H1 (cell line): ENCODE data around the gene CUX1. TPM values are rescaled to one million over a fixed set of nuclear protein-coding genes. Genes with fewer than 3 reads are reported as not detected.

Experiments used
- CTCF ChIA-PET: fragments of 300-600 bp; sonication (Branson Sonifier 250); formaldehyde crosslinking; loops from one replicate; lab custom pipeline; 2021; ENCODE audit not compliant: partially characterized antibody; lab: Charles Lee
- POLR2A ChIA-PET: fragments of 300-600 bp; sonication (Branson Sonifier 250); formaldehyde crosslinking; loops from one replicate; lab custom pipeline; 2021; ENCODE audit warnings: inconsistent platforms; ENCODE audit not compliant: partially characterized antibody; lab: Charles Lee
- DNase-seq, 2 experiments: peaks; one replicate each; pipeline versions ENCODE4 v3.0.0 to v3.0.0-alpha.2; 2010 to 2022; ENCODE audit warnings: low spot score in 2 of 2, low read depth in 1 of 2, mixed read lengths in 1 of 2
- FAIRE-seq: peaks from 2 replicates; lab custom pipeline; 2011; peaks lifted over from hg19 to GRCh38; lab: Jason Lieb, UNC
- H2AFZ ChIP-seq: 2 replicates; pipeline ENCODE4 v1.8.1; 2012; ENCODE audit warnings: low read length, inconsistent platforms
- H2AK5ac ChIP-seq: 2 replicates; pipeline ENCODE4 v1.6.1; 2013; ENCODE audit warnings: low read depth, low read length
- H2BK120ac ChIP-seq: replicated peaks from 2 replicates; pipeline ENCODE3; 2013; ENCODE audit warnings: low read depth, low read length, inconsistent platforms
- H2BK12ac ChIP-seq: 2 replicates; pipeline ENCODE4 v1.6.1; 2013; ENCODE audit warnings: low read depth, low read length
- H2BK15ac ChIP-seq: 2 replicates; pipeline ENCODE4 v1.6.1; 2013; ENCODE audit warnings: low read length
- H2BK20ac ChIP-seq: 2 replicates; pipeline ENCODE4 v1.6.1; 2013; ENCODE audit warnings: low read length
- H2BK5ac ChIP-seq: 2 replicates; pipeline ENCODE4 v1.6.1; 2013; ENCODE audit warnings: low read depth, low read length
- H3K14ac ChIP-seq: 2 replicates; pipeline ENCODE4 v1.6.1; 2013; ENCODE audit warnings: inconsistent platforms; ENCODE audit not compliant: insufficient read length
- H3K18ac ChIP-seq: 2 replicates; pipeline ENCODE4 v1.6.1; 2013; ENCODE audit warnings: low read length; ENCODE audit errors: extremely low read depth
- H3K23ac ChIP-seq: 2 replicates; pipeline ENCODE4 v1.6.1; 2013; ENCODE audit warnings: inconsistent platforms; ENCODE audit not compliant: insufficient read length
- H3K23me2 ChIP-seq: 2 replicates; pipeline ENCODE4 v1.6.1; 2013; ENCODE audit warnings: low read depth, low read length
- H3K27ac ChIP-seq: 2 replicates; pipeline ENCODE4 v1.6.1; 2011; ENCODE audit warnings: low read depth, low read length, inconsistent platforms
- H3K27me3 ChIP-seq, 4 experiments: replicated peaks in 1 of 4; 1 replicate in 1 of 4; 2 replicates in 3 of 4; pipeline versions ENCODE4 v1.6.1 to v1.8.1; 2011 to 2013; ENCODE audit warnings: low read length in 3 of 4, mild to moderate bottlenecking in 3 of 4, inconsistent platforms in 2 of 4, mixed read lengths in 2 of 4, moderate library complexity in 1 of 4; ENCODE audit not compliant: control insufficient read depth in 3 of 4, insufficient read depth in 3 of 4; ENCODE audit errors: extremely low read depth in 1 of 4
- H3K36me3 ChIP-seq, 4 experiments: 2 replicates each; pipeline versions ENCODE4 v1.6.1 to v1.8.1; 2011 to 2013; ENCODE audit warnings: mild to moderate bottlenecking in 4 of 4, low read length in 3 of 4, moderate library complexity in 2 of 4, control low read depth in 1 of 4, inconsistent platforms in 1 of 4; ENCODE audit not compliant: insufficient read depth in 4 of 4, control insufficient read depth in 2 of 4
- H3K4ac ChIP-seq: replicated peaks from 2 replicates; pipeline ENCODE3; 2013; ENCODE audit warnings: low read length, low read depth, mixed read lengths, inconsistent platforms; ENCODE audit not compliant: insufficient read length
- H3K4me1 ChIP-seq, 4 experiments: replicated peaks in 1 of 4; 1 replicate in 1 of 4; 2 replicates in 3 of 4; pipeline versions ENCODE4 v1.6.1 to v1.8.1; 2011 to 2013; ENCODE audit warnings: low read length in 3 of 4, inconsistent platforms in 2 of 4, mixed read lengths in 1 of 4; ENCODE audit not compliant: insufficient read depth in 4 of 4, control insufficient read depth in 3 of 4
- H3K4me2 ChIP-seq, 2 experiments: 2 replicates each; pipeline versions ENCODE4 v1.6.1 to v1.8.1; 2011 to 2013; ENCODE audit warnings: low read depth in 2 of 2, low read length in 2 of 2, control low read depth in 1 of 2, inconsistent platforms in 1 of 2, mild to moderate bottlenecking in 1 of 2; ENCODE audit not compliant: insufficient read depth in 1 of 2
- H3K4me3 ChIP-seq, 4 experiments: fragments of 200-600, 300-600 bp in 1 of 4; sonication (generic), shearing (Covaris generic), sonication (Bioruptor Twin) in 1 of 4; 2 replicates each; pipeline versions ENCODE4 v1.5.1 to v1.8.1; 2011 to 2016; ENCODE audit warnings: low read length in 4 of 4, low read depth in 3 of 4, control low read depth in 2 of 4, inconsistent platforms in 2 of 4, mild to moderate bottlenecking in 2 of 4, mixed read lengths in 1 of 4, moderate library complexity in 1 of 4; ENCODE audit not compliant: insufficient read depth in 2 of 4; ENCODE audit errors: extremely low read depth in 1 of 4
- H3K56ac ChIP-seq: replicated peaks from 2 replicates; pipeline ENCODE3; 2013; ENCODE audit warnings: low read depth, mild to moderate bottlenecking, mixed read lengths, low read length, inconsistent platforms; ENCODE audit not compliant: insufficient read length
- H3K79me1 ChIP-seq: 2 replicates; pipeline ENCODE4 v1.6.1; 2013; ENCODE audit warnings: low read depth, low read length, control low read depth
- H3K79me2 ChIP-seq, 2 experiments: 2 replicates each; pipeline versions ENCODE4 v1.6.1 to v1.8.1; 2012 to 2013; ENCODE audit warnings: low read length in 2 of 2, mild to moderate bottlenecking in 2 of 2, inconsistent platforms in 1 of 2; ENCODE audit not compliant: insufficient read depth in 2 of 2, control insufficient read depth in 1 of 2
- H3K9ac ChIP-seq, 4 experiments: replicated peaks in 1 of 4; 1 replicate in 1 of 4; 2 replicates in 3 of 4; pipeline versions ENCODE4 v1.6.1 to v1.8.1; 2011 to 2013; ENCODE audit warnings: low read depth in 3 of 4, low read length in 3 of 4, control low read depth in 2 of 4, mild to moderate bottlenecking in 2 of 4, moderate library complexity in 2 of 4, inconsistent platforms in 1 of 4; ENCODE audit errors: extremely low read depth in 1 of 4
- H3K9me3 ChIP-seq, 2 experiments: 2 replicates each; pipeline versions ENCODE4 v1.6.1 to v1.8.1; 2012 to 2013; ENCODE audit warnings: mild to moderate bottlenecking in 2 of 2, moderate library complexity in 2 of 2, control low read depth in 1 of 2, inconsistent platforms in 1 of 2, low read depth in 1 of 2, low read length in 1 of 2, mixed read lengths in 1 of 2; ENCODE audit not compliant: insufficient read depth in 2 of 2
- H4K20me1 ChIP-seq, 2 experiments: replicated peaks in 1 of 2; 2 replicates each; pipeline versions ENCODE3 to v1.8.1; 2011 to 2013; ENCODE audit warnings: inconsistent platforms in 2 of 2, low read length in 2 of 2, mild to moderate bottlenecking in 1 of 2; ENCODE audit not compliant: insufficient read depth in 2 of 2, control insufficient read depth in 1 of 2
- H4K5ac ChIP-seq: 2 replicates; pipeline ENCODE4 v1.6.1; 2013; ENCODE audit warnings: low read length, low read depth, mixed read lengths, inconsistent platforms; ENCODE audit not compliant: insufficient read length
- H4K8ac ChIP-seq: 2 replicates; pipeline ENCODE4 v1.8.0; 2013; ENCODE audit warnings: mild to moderate bottlenecking, moderate library complexity, low read length, inconsistent platforms; ENCODE audit not compliant: insufficient read depth; ENCODE audit errors: extremely low read depth
- H4K91ac ChIP-seq: replicated peaks from 2 replicates; pipeline ENCODE3; 2013; ENCODE audit warnings: low read length, mixed read lengths, inconsistent platforms; ENCODE audit not compliant: insufficient read length
- BACH1 ChIP-seq: IDR thresholded peaks from 2 replicates; pipeline ENCODE4 v1.6.1; 2012; ENCODE audit warnings: low read length, improper control_type of control experiment
- BCL11A ChIP-seq, 2 experiments: IDR thresholded peaks; one replicate each; pipeline ENCODE4 v1.6.1; 2011; ENCODE audit warnings: low read depth in 2 of 2, low read length in 2 of 2, mild to moderate bottlenecking in 2 of 2
- CREB1 ChIP-seq: IDR thresholded peaks from 2 replicates; pipeline ENCODE4 v1.6.1; 2012; ENCODE audit warnings: inconsistent platforms
- CTBP2 ChIP-seq: IDR thresholded peaks from 2 replicates; pipeline ENCODE4 v1.7.0; 2011; ENCODE audit warnings: borderline replicate concordance, mild to moderate bottlenecking, moderate library complexity, mixed read lengths, low read length; ENCODE audit not compliant: insufficient read depth, insufficient read length
- CTCF ChIP-seq, 3 experiments: IDR thresholded peaks; 1 replicate in 2 of 3; 2 replicates in 1 of 3; pipeline versions ENCODE4 v1.5.1 to v1.6.1; 2011; ENCODE audit warnings: low read length in 3 of 3, mild to moderate bottlenecking in 3 of 3, inconsistent platforms in 2 of 3, low read depth in 1 of 3, moderate library complexity in 1 of 3; ENCODE audit not compliant: insufficient read depth in 1 of 3; ENCODE audit errors: control extremely low read depth in 1 of 3
- EGR1 ChIP-seq: IDR thresholded peaks from 2 replicates; pipeline ENCODE4 v1.6.1; 2011; ENCODE audit warnings: low read depth, low read length, borderline replicate concordance
- KDM5A ChIP-seq: fragments of 200-600 bp; IDR thresholded peaks from 2 replicates; pipeline ENCODE4 v1.7.1; 2012; ENCODE audit warnings: mild to moderate bottlenecking, low read length, inconsistent platforms, mixed read lengths
- POLR2AphosphoS5 ChIP-seq: IDR thresholded peaks from 2 replicates; pipeline ENCODE4 v1.6.1; 2011; ENCODE audit warnings: low read depth, low read length
- RFX5 ChIP-seq: IDR thresholded peaks from 2 replicates; pipeline ENCODE4 v1.6.1; 2011; ENCODE audit warnings: low read depth, low read length, improper control_type of control experiment, borderline replicate concordance
- RXRA ChIP-seq: IDR thresholded peaks from 2 replicates; pipeline ENCODE4 v1.6.1; 2011; ENCODE audit warnings: low read depth, mild to moderate bottlenecking, low read length, moderate library complexity; ENCODE audit not compliant: insufficient read depth
- SP1 ChIP-seq: IDR thresholded peaks from 2 replicates; pipeline ENCODE4 v1.6.1; 2011; ENCODE audit warnings: low read depth, low read length
- TEAD4 ChIP-seq: IDR thresholded peaks from 2 replicates; pipeline ENCODE4 v1.6.1; 2012; ENCODE audit warnings: low read depth, low read length, inconsistent platforms, mixed read lengths
- WGBS, 2 experiments: shearing (Covaris generic) in 1 of 2; methylation state at CpG; one replicate each; pipeline versions ENCODE4 v1.1.6 to v1.1.7; 2013 to 2015; ENCODE audit warnings: low lambda C conversion rate in 2 of 2, mixed read lengths in 2 of 2, inconsistent platforms in 1 of 2, low coverage in 1 of 2, missing lambda C conversion rate in 1 of 2; ENCODE audit not compliant: insufficient replicate concordance in 2 of 2, insufficient coverage in 1 of 2, insufficient read length in 1 of 2; ENCODE audit errors: extremely low coverage in 1 of 2, missing lambda C conversion rate in 1 of 2; 5-methylcytosine and 5-hydroxymethylcytosine counted together
- polyA plus RNA-seq, 7 experiments: library from polyadenylated mRNA; depleted of rRNA in 3 of 7; stranded (reverse) in 5 of 7; unstranded in 2 of 7; fragments of >200 nt in 5 of 7; fragments of 200-250 nt in 2 of 7; gene quantifications; 1 replicate in 5 of 7; 2 replicates in 1 of 7; 4 replicates in 1 of 7; pipeline versions ENCODE4 v1.2.1 to v1.2.3, GENCODE V29; 2011 to 2013; ENCODE audit warnings: missing spikeins in 2 of 7, mixed read lengths in 2 of 7
- total RNA-seq: library from RNA; stranded (reverse); fragmentation: NEBNext Ultra II Directional; extraction: Animal tissue kit (Norgen Biotek cat#: 25700); gene quantifications from 2 replicates; pipeline ENCODE4 v1.2.1, GENCODE V29; 2021

CUX1 gene
- total and polyA plus RNA-seq, 2 of the 8 experiments (the other 6 are each of a cell fraction or from before 2014, with no cell fraction given) = 21.6 to 65.9 TPM

GRCh38 chr7:102072636-102073209 lies 255.3 kb downstream of the CUX1 start:
- Histone ChIP-seq H3K27me3 (no peaks in the 10 kb centered on the region), H3K36me3 (peaks cover 2 to 10% (median 5%) of the 10 kb centered on the region in 4 experiments; a peak in 4 of 8 replicates), H3K4ac (no peak overlapping the region), H4K20me1 (peaks cover 1 to 4% of the 10 kb centered on the region in 2 experiments), H3K23ac (no peak overlapping the region), H3K4me1 (peaks cover 0 to 9% (median 5%) of the 10 kb centered on the region in 4 experiments; a peak in 3 of 7 replicates), H3K56ac (no peak overlapping the region), H2BK15ac (no peak overlapping the region), H2BK12ac (no peak overlapping the region), H3K27ac (no peak overlapping the region), H3K4me3 (no peak overlapping the region), H2BK20ac (no peak overlapping the region), H4K8ac (no peak overlapping the region), H3K79me2 (no peaks in the 10 kb centered on the region), H3K14ac (no peak overlapping the region), H4K5ac (no peak overlapping the region), H3K18ac (no peak overlapping the region), H3K9me3 (peaks cover 5 to 7% of the 10 kb centered on the region in 2 experiments; a peak in 2 of 4 replicates), H2BK5ac (no peak overlapping the region), H3K79me1 (no peaks in the 10 kb centered on the region; the same call in 1 of the 2 replicates), H3K23me2 (no peaks in the 10 kb centered on the region), H3K9ac (no peak overlapping the region; a peak in 1 of 7 replicates), H3K4me2 (no peak overlapping the region), H4K91ac (no peak overlapping the region), H2AK5ac (no peak overlapping the region), H2AFZ (no peak overlapping the region), H2BK120ac (no peak overlapping the region)
- ChIA-PET POLR2A (no interaction called here), CTCF (no interaction called here)
- no peak for DNase-seq
- FAIRE-seq = no peak
- 93% methylated on average over 8 of the region's 8 CpGs; no CpG with 5 or more reads in 1 of the 2 experiments for WGBS, 2 experiments
- no peak for TF ChIP-seq TEAD4
- TF ChIP-seq POLR2AphosphoS5 = no peak
- no peak for TF ChIP-seq BCL11A (IDR thresholded peaks at IDR 0.05; ENCODE audit: low read depth in 2 of 2, low read length in 2 of 2)
- no peak for TF ChIP-seq CTBP2
- TF ChIP-seq CTCF (IDR thresholded peaks at IDR 0.05; ENCODE audit: control extremely low read depth in 1 of 3, insufficient read depth in 1 of 3, low read depth in 1 of 3, low read length in 3 of 3) = no peak
- no peak for TF ChIP-seq CREB1
- TF ChIP-seq RXRA = no peak
- TF ChIP-seq SP1 = no peak
- TF ChIP-seq RFX5 = no peak
- TF ChIP-seq EGR1 = no peak
- TF ChIP-seq KDM5A = no peak
- no peak for TF ChIP-seq BACH1
